DND-41 (cell line): Measurements from ENCODE around the gene PASK.

Experiments
- EZH2 ChIP-seq: IDR thresholded peaks from 3 replicates; pipeline ENCODE4 v1.6.1; 2012; ENCODE audit warnings: borderline replicate concordance, low read depth, mild to moderate bottlenecking, moderate library complexity, low read length, inconsistent platforms; ENCODE audit not compliant: severe bottlenecking
- TF ChIP-seq, protein P1 (sequence below): IDR thresholded peaks from 2 replicates; pipeline ENCODE4 v1.5.1; 2012; ENCODE audit warnings: borderline replicate concordance, low read length, moderate library complexity, mild to moderate bottlenecking; ENCODE audit not compliant: poor library complexity, severe bottlenecking; ENCODE audit errors: extremely low read depth

DNA sequence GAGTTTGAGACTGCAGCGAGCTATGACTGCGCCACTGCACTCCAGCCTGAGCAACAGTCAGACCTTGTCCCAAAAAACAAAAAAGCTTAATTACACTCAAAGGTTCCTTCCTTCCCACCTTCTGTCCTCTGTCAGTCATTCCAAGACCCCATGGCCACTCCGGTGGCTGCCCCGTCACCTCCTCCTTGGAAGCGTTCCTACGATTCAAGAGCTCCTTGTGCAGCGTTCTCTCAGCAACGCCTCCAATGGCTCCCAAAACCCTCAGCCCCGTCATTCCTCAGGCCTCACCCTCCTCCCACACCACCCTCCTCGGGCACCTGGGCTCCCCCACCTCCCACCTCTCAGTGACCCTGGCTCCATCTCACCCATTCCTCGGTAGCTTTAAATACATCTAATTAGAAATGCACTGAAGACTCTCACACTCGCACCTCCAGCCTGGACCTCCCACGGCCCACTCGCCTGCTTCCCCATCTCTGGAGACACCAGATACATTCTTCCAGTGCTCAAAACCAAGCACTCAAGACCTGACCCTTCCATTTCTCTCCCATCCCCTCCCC, 8.0 kb downstream of the PASK start:
- TF ChIP-seq, protein P1, sequence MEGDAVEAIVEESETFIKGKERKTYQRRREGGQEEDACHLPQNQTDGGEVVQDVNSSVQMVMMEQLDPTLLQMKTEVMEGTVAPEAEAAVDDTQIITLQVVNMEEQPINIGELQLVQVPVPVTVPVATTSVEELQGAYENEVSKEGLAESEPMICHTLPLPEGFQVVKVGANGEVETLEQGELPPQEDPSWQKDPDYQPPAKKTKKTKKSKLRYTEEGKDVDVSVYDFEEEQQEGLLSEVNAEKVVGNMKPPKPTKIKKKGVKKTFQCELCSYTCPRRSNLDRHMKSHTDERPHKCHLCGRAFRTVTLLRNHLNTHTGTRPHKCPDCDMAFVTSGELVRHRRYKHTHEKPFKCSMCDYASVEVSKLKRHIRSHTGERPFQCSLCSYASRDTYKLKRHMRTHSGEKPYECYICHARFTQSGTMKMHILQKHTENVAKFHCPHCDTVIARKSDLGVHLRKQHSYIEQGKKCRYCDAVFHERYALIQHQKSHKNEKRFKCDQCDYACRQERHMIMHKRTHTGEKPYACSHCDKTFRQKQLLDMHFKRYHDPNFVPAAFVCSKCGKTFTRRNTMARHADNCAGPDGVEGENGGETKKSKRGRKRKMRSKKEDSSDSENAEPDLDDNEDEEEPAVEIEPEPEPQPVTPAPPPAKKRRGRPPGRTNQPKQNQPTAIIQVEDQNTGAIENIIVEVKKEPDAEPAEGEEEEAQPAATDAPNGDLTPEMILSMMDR = no peak
- TF ChIP-seq EZH2 = no peak
